ENCODE data around the gene TCHH.

DNA sequence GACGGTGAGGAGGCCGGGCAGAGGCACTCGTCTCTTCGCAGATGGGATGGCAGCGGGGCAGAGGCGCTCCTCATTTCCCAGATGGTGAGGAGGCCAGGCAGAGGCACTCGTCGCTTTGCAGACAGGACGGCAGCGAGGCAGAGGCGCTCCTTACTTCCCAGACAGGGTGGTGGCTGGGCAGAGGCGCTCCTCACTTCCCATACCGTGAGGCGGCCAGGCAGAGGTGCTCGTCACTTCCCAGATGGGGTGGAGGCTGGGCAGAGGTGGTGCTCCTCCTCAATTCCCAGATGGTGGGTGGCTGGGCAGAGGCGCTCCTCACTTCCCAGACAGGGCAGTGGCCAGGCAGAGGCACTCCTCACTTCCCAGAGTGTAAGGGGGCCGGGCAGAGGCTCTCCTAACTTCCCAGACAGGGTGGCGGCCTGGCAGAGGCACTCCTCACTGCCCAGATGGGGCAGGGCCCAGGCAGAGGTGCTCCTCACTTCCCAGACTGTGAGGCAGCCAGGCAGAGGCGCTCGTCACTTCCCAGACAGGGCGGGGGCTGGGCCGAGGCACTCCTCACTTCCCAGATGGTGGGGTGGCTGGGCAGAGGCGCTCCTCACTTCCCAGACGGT is 36.3 kb downstream of the TCHH start:
- TF ChIP-seq, protein P1, sequence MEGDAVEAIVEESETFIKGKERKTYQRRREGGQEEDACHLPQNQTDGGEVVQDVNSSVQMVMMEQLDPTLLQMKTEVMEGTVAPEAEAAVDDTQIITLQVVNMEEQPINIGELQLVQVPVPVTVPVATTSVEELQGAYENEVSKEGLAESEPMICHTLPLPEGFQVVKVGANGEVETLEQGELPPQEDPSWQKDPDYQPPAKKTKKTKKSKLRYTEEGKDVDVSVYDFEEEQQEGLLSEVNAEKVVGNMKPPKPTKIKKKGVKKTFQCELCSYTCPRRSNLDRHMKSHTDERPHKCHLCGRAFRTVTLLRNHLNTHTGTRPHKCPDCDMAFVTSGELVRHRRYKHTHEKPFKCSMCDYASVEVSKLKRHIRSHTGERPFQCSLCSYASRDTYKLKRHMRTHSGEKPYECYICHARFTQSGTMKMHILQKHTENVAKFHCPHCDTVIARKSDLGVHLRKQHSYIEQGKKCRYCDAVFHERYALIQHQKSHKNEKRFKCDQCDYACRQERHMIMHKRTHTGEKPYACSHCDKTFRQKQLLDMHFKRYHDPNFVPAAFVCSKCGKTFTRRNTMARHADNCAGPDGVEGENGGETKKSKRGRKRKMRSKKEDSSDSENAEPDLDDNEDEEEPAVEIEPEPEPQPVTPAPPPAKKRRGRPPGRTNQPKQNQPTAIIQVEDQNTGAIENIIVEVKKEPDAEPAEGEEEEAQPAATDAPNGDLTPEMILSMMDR (conservative IDR thresholded peaks at IDR 0.05; ENCODE audit: low read length), result no peak
- TF ChIP-seq EZH2phosphoT487 (IDR thresholded peaks at IDR 0.05; ENCODE audit: borderline replicate concordance), result no peak

Data from Loucy (cell line).